K562 (cell line): Measurements from ENCODE around the gene OFD1. TPM values are rescaled to one million over a fixed set of nuclear protein-coding genes. Genes with fewer than 3 reads are reported as not detected.

ENCODE experiments used
- BDP1 ChIP-seq: IDR thresholded peaks from 3 replicates; pipeline ENCODE4 v1.6.1; 2011; ENCODE audit not compliant: insufficient read length, insufficient read depth
- BRD4 ChIP-seq: fragments of 200-600 bp; sonication (generic); IDR thresholded peaks from 2 replicates; pipeline ENCODE4 v1.6.1; 2017; ENCODE audit warnings: inconsistent platforms
- CREM ChIP-seq: IDR thresholded peaks from 2 replicates; pipeline ENCODE4 v1.6.1; 2014; ENCODE audit warnings: antibody characterized with exemption, low read depth
- FOXJ3 ChIP-seq: sonication (generic); formaldehyde crosslinking; IDR thresholded peaks from 2 replicates; pipeline ENCODE4 v1.4.0; 2020; ENCODE audit warnings: mild to moderate bottlenecking, missing genetic modification reagents
- FOXK2 ChIP-seq, 2 experiments: fragments of 450-650 bp; IDR thresholded peaks in 1 of 2; conservative IDR thresholded peaks in 1 of 2; 2 replicates each; pipeline ENCODE4 v1.6.1; 2016; ENCODE audit warnings: low read depth in 2 of 2, mild to moderate bottlenecking in 1 of 2
- HNRNPL ChIP-seq: fragments of 200-400 bp; formaldehyde crosslinking; IDR thresholded peaks from 2 replicates; pipeline ENCODE4 v1.6.1; 2017; ENCODE audit warnings: low read depth, mild to moderate bottlenecking, low read length
- RUNX1 ChIP-seq: sonication (generic); IDR thresholded peaks from 2 replicates; pipeline ENCODE4 v1.6.1; 2016; ENCODE audit warnings: antibody characterized with exemption, low read depth
- STAG1 ChIP-seq: sonication (generic); formaldehyde crosslinking; IDR thresholded peaks from 2 replicates; pipeline ENCODE4 v1.5.0; 2020; ENCODE audit warnings: missing genetic modification reagents, borderline replicate concordance
- TAL1 ChIP-seq: fragments of 450-650 bp; IDR thresholded peaks from 2 replicates; pipeline ENCODE4 v1.6.1; 2016; ENCODE audit warnings: mild to moderate bottlenecking
- TCF3 ChIP-seq: sonication (generic); formaldehyde crosslinking; IDR thresholded peaks from 2 replicates; pipeline ENCODE4 v1.4.0; 2020; ENCODE audit warnings: mild to moderate bottlenecking, missing genetic modification reagents
- TGIF2 ChIP-seq: sonication (generic); formaldehyde crosslinking; IDR thresholded peaks from 2 replicates; pipeline ENCODE4 v1.8.1; 2022; ENCODE audit warnings: mild to moderate bottlenecking, missing genetic modification reagents, moderate library complexity
- TRIM28 ChIP-seq: fragments of 450-650 bp; IDR thresholded peaks from 2 replicates; pipeline ENCODE4 v1.6.1; 2017
- TSHZ1 ChIP-seq: fragments of 250-450 bp; sonication (Bioruptor Pico); IDR thresholded peaks from 2 replicates; pipeline ENCODE4 v1.4.0; 2020; ENCODE audit warnings: mild to moderate bottlenecking, moderate library complexity
- ZNF277 ChIP-seq: fragments of 250-450 bp; sonication (Bioruptor Pico); IDR thresholded peaks from 2 replicates; pipeline ENCODE4 v1.8.0; 2022; ENCODE audit warnings: inconsistent platforms, mild to moderate bottlenecking, moderate library complexity, borderline replicate concordance
- polyA plus RNA-seq, 8 experiments: library from polyadenylated mRNA; depleted of rRNA in 4 of 8; stranded (reverse) in 5 of 8; unstranded in 3 of 8; fragments of >200 nt; fragmentation: Nextera tagmentation in 2 of 8; fragmentation: Illumina TruSeq in 1 of 8; extraction: Ambion mirVana in 2 of 8; extraction: Trizol in 1 of 8; gene quantifications; 2 replicates each; pipeline versions ENCODE4 v1.2.1 to v1.2.3, GENCODE V29; 2011 to 2014; ENCODE audit warnings: inconsistent platforms in 1 of 8, missing spikeins in 1 of 8
- total RNA-seq, 7 experiments: library from RNA; depleted of rRNA in 6 of 7; stranded (reverse); fragments of >200 nt in 6 of 7; fragmentation: Illumina TruSeq in 2 of 7; extraction: Trizol in 2 of 7; gene quantifications; 2 replicates each; pipeline versions ENCODE4 v1.2.1 to v1.2.3, GENCODE V29; 2011 to 2021; ENCODE audit warnings: low replicate concordance in 1 of 7
- TF ChIP-seq, protein P1 (sequence below), 2 experiments: fragments of 150-350 bp in 1 of 2; IDR thresholded peaks; 2 replicates each; pipeline ENCODE4 v1.6.1; 2012 to 2016; ENCODE audit warnings: low read depth in 2 of 2, low read length in 2 of 2, mild to moderate bottlenecking in 1 of 2, moderate library complexity in 1 of 2

The OFD1 gene
- total and polyA plus RNA-seq, 9 of the 15 experiments (the other 6 are each of a cell fraction or from before 2014, with no cell fraction given): 22.0 to 49.1 (median 30.2) TPM

DNA sequence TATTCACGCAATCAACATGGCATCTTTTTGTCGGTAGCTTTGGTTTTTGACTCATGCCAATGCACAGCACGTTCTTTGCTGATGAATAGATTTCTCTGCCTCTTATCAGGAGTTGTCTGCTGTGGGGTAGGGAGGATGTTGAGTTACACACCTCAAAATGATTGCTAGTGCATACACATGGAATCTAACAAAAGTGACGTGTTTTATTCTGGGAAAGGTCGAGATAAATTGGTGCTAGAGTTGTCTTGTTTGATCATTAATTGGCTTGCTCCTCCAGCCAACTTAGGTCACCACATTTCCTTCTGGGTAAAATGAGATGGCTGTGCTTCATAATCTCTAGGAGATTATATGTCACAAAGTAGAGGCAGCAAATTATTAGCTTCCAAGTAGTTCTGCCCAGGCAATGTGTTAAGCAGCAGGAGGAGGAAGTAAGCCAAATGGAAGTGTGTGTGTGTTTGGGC lies 41.7 kb upstream of the OFD1 start (continued):
- TF ChIP-seq TSHZ1 (no peak), FOXJ3 (no peak), FOXK2 (conservative IDR thresholded peaks at IDR 0.05 in 1 of 2, IDR thresholded peaks at IDR 0.05 in 1 of 2; ENCODE audit: low read depth in 2 of 2) (no peak), RUNX1 (no peak), BRD4 (no peak), BDP1 (no peak), TCF3 (CRISPR knock-in tag) (peak; percentile 34; the same call in 1 of the 2 replicates), ZNF277 (CRISPR knock-in tag) (no peak), HNRNPL (no peak), TRIM28 (no peak), STAG1 (CRISPR knock-in tag) (no peak), CREM (no peak), TGIF2 (no peak), TAL1 (peak; percentile 10; the same call in 1 of the 2 replicates)
- TF ChIP-seq, protein P1, sequence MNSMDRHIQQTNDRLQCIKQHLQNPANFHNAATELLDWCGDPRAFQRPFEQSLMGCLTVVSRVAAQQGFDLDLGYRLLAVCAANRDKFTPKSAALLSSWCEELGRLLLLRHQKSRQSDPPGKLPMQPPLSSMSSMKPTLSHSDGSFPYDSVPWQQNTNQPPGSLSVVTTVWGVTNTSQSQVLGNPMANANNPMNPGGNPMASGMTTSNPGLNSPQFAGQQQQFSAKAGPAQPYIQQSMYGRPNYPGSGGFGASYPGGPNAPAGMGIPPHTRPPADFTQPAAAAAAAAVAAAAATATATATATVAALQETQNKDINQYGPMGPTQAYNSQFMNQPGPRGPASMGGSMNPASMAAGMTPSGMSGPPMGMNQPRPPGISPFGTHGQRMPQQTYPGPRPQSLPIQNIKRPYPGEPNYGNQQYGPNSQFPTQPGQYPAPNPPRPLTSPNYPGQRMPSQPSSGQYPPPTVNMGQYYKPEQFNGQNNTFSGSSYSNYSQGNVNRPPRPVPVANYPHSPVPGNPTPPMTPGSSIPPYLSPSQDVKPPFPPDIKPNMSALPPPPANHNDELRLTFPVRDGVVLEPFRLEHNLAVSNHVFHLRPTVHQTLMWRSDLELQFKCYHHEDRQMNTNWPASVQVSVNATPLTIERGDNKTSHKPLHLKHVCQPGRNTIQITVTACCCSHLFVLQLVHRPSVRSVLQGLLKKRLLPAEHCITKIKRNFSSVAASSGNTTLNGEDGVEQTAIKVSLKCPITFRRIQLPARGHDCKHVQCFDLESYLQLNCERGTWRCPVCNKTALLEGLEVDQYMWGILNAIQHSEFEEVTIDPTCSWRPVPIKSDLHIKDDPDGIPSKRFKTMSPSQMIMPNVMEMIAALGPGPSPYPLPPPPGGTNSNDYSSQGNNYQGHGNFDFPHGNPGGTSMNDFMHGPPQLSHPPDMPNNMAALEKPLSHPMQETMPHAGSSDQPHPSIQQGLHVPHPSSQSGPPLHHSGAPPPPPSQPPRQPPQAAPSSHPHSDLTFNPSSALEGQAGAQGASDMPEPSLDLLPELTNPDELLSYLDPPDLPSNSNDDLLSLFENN (IDR thresholded peaks at IDR 0.05; ENCODE audit: low read depth in 2 of 2, low read length in 2 of 2): no peak
